Measurements from ENCODE around the gene TAGLN. TPM values are rescaled to one million over a fixed set of nuclear protein-coding genes. Genes with fewer than 3 reads are reported as not detected.

Gene TAGLN
- total RNA-seq, 4 donors from 2014 or later, result 899 to 4,235 (median 1,393) TPM

- Histone ChIP-seq H3K27me3 (no peaks in the 10 kb centered on the region), H3K9me3 (no peaks in the 10 kb centered on the region), H3K27ac (no peak overlapping the region), H3K4me1 (peaks cover 2 to 21% (median 18%) of the 10 kb centered on the region in 4 donors), H3K36me3 (no peaks in the 10 kb centered on the region), H3K4me3 (no peak overlapping the region)
- no peak for DNase-seq
- intact Hi-C loops (cut with DNase I; ENCODE audit: low total_unique reads), result no loop called here
- 40 to 81% methylated on average over 1 to 7 of the region's 7 CpGs for WGBS, 2 donors (ENCODE audit: low coverage in 1 of 2)
- TF ChIP-seq, protein P1, sequence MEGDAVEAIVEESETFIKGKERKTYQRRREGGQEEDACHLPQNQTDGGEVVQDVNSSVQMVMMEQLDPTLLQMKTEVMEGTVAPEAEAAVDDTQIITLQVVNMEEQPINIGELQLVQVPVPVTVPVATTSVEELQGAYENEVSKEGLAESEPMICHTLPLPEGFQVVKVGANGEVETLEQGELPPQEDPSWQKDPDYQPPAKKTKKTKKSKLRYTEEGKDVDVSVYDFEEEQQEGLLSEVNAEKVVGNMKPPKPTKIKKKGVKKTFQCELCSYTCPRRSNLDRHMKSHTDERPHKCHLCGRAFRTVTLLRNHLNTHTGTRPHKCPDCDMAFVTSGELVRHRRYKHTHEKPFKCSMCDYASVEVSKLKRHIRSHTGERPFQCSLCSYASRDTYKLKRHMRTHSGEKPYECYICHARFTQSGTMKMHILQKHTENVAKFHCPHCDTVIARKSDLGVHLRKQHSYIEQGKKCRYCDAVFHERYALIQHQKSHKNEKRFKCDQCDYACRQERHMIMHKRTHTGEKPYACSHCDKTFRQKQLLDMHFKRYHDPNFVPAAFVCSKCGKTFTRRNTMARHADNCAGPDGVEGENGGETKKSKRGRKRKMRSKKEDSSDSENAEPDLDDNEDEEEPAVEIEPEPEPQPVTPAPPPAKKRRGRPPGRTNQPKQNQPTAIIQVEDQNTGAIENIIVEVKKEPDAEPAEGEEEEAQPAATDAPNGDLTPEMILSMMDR (IDR thresholded peaks at IDR 0.05), result no peak
- TF ChIP-seq POLR2AphosphoS5 (IDR thresholded peaks at IDR 0.05) (no peak), EP300 (IDR thresholded peaks at IDR 0.05; ENCODE audit: low read depth) (no peak), POLR2A (IDR thresholded peaks at IDR 0.05) (no peak)
- in situ Hi-C loops (cut with MboI; ENCODE audit: low pct_ligation_motif_present in 1 of 4, low pct_unique_long_range_greater_than_20kb in 1 of 4, low sequenced_read_pairs in 3 of 4), result no loop called here
These were observed 24.1 kb upstream of the TAGLN start for GRCh38 chr11:117175104-117175503.

GRCh38 chr11:117175781-117176180, 23.4 kb upstream of the TAGLN start:
- H3K36me3 ChIP-seq, result no peaks in the 10 kb centered on the region
- H3K9me3 ChIP-seq, result no peaks in the 10 kb centered on the region
- TF ChIP-seq, protein P1 (IDR thresholded peaks at IDR 0.05), result no peak
- TF ChIP-seq POLR2A (IDR thresholded peaks at IDR 0.05) (no peak), POLR2AphosphoS5 (IDR thresholded peaks at IDR 0.05) (no peak), EP300 (IDR thresholded peaks at IDR 0.05; ENCODE audit: low read depth) (no peak)
- H3K4me3 ChIP-seq, result no peak overlapping the region
- in situ Hi-C loops (cut with MboI; ENCODE audit: low pct_ligation_motif_present in 1 of 4, low pct_unique_long_range_greater_than_20kb in 1 of 4, low sequenced_read_pairs in 3 of 4) (no loop called here), intact Hi-C loops (cut with DNase I; ENCODE audit: low total_unique reads) (no loop called here)
- peaks cover 3 to 28% (median 23%) of the 10 kb centered on the region in 4 donors for H3K4me1 ChIP-seq
- H3K27ac ChIP-seq, result no peak overlapping the region
- H3K27me3 ChIP-seq, result no peaks in the 10 kb centered on the region
- 85 to 100% methylated on average over 3 to 5 of the region's 5 CpGs for WGBS, 2 donors (ENCODE audit: low coverage in 1 of 2)
- no peak for DNase-seq

GRCh38 chr11:117176186-117176585, 23.0 kb upstream of the TAGLN start:
- H3K4me3 ChIP-seq, result no peak overlapping the region
- 61 to 67% methylated on average over 1 of the region's 1 CpG for WGBS, 2 donors (ENCODE audit: low coverage in 1 of 2)
- no peaks in the 10 kb centered on the region for H3K9me3 ChIP-seq
- no peaks in the 10 kb centered on the region for H3K27me3 ChIP-seq
- H3K4me1 ChIP-seq, result peaks cover 7 to 32% (median 27%) of the 10 kb centered on the region in 4 donors
- no peak for TF ChIP-seq POLR2A (IDR thresholded peaks at IDR 0.05)
- no peak for TF ChIP-seq POLR2AphosphoS5 (IDR thresholded peaks at IDR 0.05)
- TF ChIP-seq EP300 (IDR thresholded peaks at IDR 0.05; ENCODE audit: low read depth), result no peak
- TF ChIP-seq, protein P1 (IDR thresholded peaks at IDR 0.05), result no peak
- H3K36me3 ChIP-seq, result no peaks in the 10 kb centered on the region
- in situ Hi-C loops (cut with MboI; ENCODE audit: low pct_ligation_motif_present in 1 of 4, low pct_unique_long_range_greater_than_20kb in 1 of 4, low sequenced_read_pairs in 3 of 4) (no loop called here), intact Hi-C loops (cut with DNase I; ENCODE audit: low total_unique reads) (no loop called here)
- no peak for DNase-seq
- no peak overlapping the region for H3K27ac ChIP-seq

DNA sequence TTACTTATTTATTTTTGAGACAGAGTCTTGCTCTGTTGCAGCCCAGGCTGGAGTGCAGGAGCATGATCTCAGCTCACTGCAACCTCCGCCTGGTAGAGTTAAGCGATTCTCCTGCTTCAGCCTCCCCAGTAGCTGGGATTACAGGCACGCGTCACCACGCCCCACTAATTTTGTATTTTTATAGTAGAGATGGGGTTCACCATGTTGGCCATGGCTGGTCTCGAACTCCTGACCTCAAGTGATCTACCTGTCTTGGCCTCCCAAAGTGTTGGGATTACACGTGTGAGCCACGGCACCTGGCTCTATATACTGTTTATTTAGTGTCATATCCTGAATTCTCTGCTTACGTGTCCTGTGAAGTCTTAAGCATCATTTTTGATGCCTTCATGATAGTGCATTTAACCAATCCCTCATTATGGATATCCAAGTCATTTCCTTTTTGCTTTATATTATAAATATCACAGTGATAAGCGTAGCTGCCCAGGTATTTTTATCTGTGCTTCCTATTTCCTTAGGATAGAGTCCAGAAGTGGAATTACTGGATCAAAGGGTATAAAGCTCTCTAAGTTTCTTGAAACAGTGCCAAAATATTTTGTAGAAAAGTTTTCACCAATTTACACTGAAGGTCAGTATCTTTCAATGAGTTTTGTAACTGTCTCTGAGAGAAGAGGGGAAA, 21.5 kb upstream of the TAGLN start:
- peak overlapping the region in 3 of 4 donors; percentile 83 to 95 (median 83) for H3K4me3 ChIP-seq
- in situ Hi-C loops (cut with MboI; ENCODE audit: low pct_ligation_motif_present in 1 of 4, low pct_unique_long_range_greater_than_20kb in 1 of 4, low sequenced_read_pairs in 3 of 4) (no loop called here), intact Hi-C loops (cut with DNase I; ENCODE audit: low total_unique reads) (no loop called here)
- H3K27me3 ChIP-seq, result no peaks in the 10 kb centered on the region
- no peak for TF ChIP-seq POLR2A (IDR thresholded peaks at IDR 0.05)
- TF ChIP-seq, protein P1 (IDR thresholded peaks at IDR 0.05), result no peak
- DNase-seq, result no peak
- peaks cover 0 to 5% (median 0%) of the 10 kb centered on the region in 4 donors for H3K36me3 ChIP-seq
- WGBS, 2 donors (ENCODE audit: low coverage in 1 of 2), result 29 to 63% methylated on average over 1 to 10 of the region's 10 CpGs
- peak overlapping the region; percentile 95 to 98 (median 98) for H3K27ac ChIP-seq
- no peaks in the 10 kb centered on the region for H3K9me3 ChIP-seq
- peaks cover 12 to 32% (median 29%) of the 10 kb centered on the region in 4 donors for H3K4me1 ChIP-seq
